ENCODE results near the gene MESD. TPM values are rescaled to one million over a fixed set of nuclear protein-coding genes. Genes with fewer than 3 reads are reported as not detected.
"Not testable (repeated sequence)": the region's sequence is repeated elsewhere in the genome, so short reads cannot be mapped to it uniquely, and the experiment has no call there.

Gene MESD
- total RNA-seq, 3 donors from 2014 or later, result 18.5 to 24.5 (median 21.3) TPM

- Histone ChIP-seq H3K4me3 (no peak overlapping the region), H3K9me3 (no peaks in the 10 kb centered on the region), H3K36me3 (ENCODE audit: low read depth) (no peaks in the 10 kb centered on the region), H3K4me1 (ENCODE audit: low read depth) (no peaks in the 10 kb centered on the region)
- intact Hi-C loops (cut with DNase I, micrococcal nuclease), result no loop called here
- no peak for TF ChIP-seq CTCF (IDR thresholded peaks at IDR 0.05)
- ATAC-seq (no peak), DNase-seq (no peak)
Observed at GRCh38 chr15:80967991-80968510, 21.6 kb downstream of the MESD start.

- H3K4me3 ChIP-seq, result no peak overlapping the region
- H3K36me3 ChIP-seq (ENCODE audit: low read depth), result no peaks in the 10 kb centered on the region
- DNase-seq (no peak), ATAC-seq (no peak)
- no peak for TF ChIP-seq CTCF (IDR thresholded peaks at IDR 0.05)
- H3K9me3 ChIP-seq, result no peaks in the 10 kb centered on the region
- H3K4me1 ChIP-seq (ENCODE audit: low read depth), result no peaks in the 10 kb centered on the region
- intact Hi-C loops (cut with DNase I, micrococcal nuclease), result no loop called here
Observed at GRCh38 chr15:80967451-80967850, 22.2 kb downstream of the MESD start.

GRCh38 chr15:80966431-80967197 lies 23.0 kb downstream of the MESD start:
- intact Hi-C loops (cut with DNase I, micrococcal nuclease), result no loop called here
- no peaks in the 10 kb centered on the region for H3K36me3 ChIP-seq (ENCODE audit: low read depth)
- no peak for TF ChIP-seq CTCF (IDR thresholded peaks at IDR 0.05)
- no peak overlapping the region for H3K4me3 ChIP-seq
- DNase-seq (no peak), ATAC-seq (no peak)
- H3K9me3 ChIP-seq, result no peaks in the 10 kb centered on the region
- no peaks in the 10 kb centered on the region for H3K4me1 ChIP-seq (ENCODE audit: low read depth)

- intact Hi-C loops (cut with DNase I, micrococcal nuclease); DNase-seq: not testable (repeated sequence)
Observed at GRCh38 chr15:80965454-80965853, 24.2 kb downstream of the MESD start.

GRCh38 chr15:80958818-80959495 lies 30.7 kb downstream of the MESD start:
- intact Hi-C loops (cut with DNase I, micrococcal nuclease), result no loop called here
- TF ChIP-seq CTCF (IDR thresholded peaks at IDR 0.05), result no peak

More at GRCh38 chr15:80965454-80965853, 24.2 kb downstream of the MESD start:
- not testable (repeated sequence) for H3K36me3 ChIP-seq (ENCODE audit: low read depth); H3K4me3 ChIP-seq; H3K9me3 ChIP-seq; ATAC-seq; H3K4me1 ChIP-seq (ENCODE audit: low read depth)

GRCh38 chr15:80957976-80958375 lies 31.6 kb downstream of the MESD start:
- Histone ChIP-seq H3K4me3 (no peak overlapping the region), H3K9me3 (no peaks in the 10 kb centered on the region), H3K4me1 (ENCODE audit: low read depth) (no peaks in the 10 kb centered on the region), H3K36me3 (ENCODE audit: low read depth) (no peaks in the 10 kb centered on the region)
- intact Hi-C loops (cut with DNase I, micrococcal nuclease), result no loop called here
- TF ChIP-seq CTCF (IDR thresholded peaks at IDR 0.05), result no peak
- ATAC-seq, result no peak
- DNase-seq, result no peak

More at GRCh38 chr15:80958818-80959495, 30.7 kb downstream of the MESD start:
- Histone ChIP-seq H3K36me3 (ENCODE audit: low read depth) (no peaks in the 10 kb centered on the region), H3K4me1 (ENCODE audit: low read depth) (no peaks in the 10 kb centered on the region), H3K4me3 (no peak overlapping the region), H3K9me3 (no peaks in the 10 kb centered on the region)
- ATAC-seq (no peak), DNase-seq (no peak)

Measured in mucosa of descending colon (tissue), 3 donors.